GM19351 (cell line): ENCODE measurements around the gene ZBTB20.

Source experiments
- ATAC-seq: cut with Tn5 transposase; IDR thresholded peaks from one replicate; pipeline ENCODE4 v1.9.1; 2021; ENCODE audit warnings: mild to moderate bottlenecking, moderate library complexity; ENCODE audit not compliant: unreplicated experiment

ZBTB20 gene

GRCh38 chr3:115022199-115022598, 124.9 kb downstream of the ZBTB20 start:
- no peak for ATAC-seq

- ATAC-seq, result no peak
Observed at GRCh38 chr3:115021061-115021460, 126.0 kb downstream of the ZBTB20 start.

- ATAC-seq, result no peak
Observed at GRCh38 chr3:115019900-115020299, 127.2 kb downstream of the ZBTB20 start.

GRCh38 chr3:115018694-115019093, 128.4 kb downstream of the ZBTB20 start:
- no peak for ATAC-seq

GRCh38 chr3:115007966-115008365, 139.1 kb downstream of the ZBTB20 start:
- ATAC-seq, result no peak

- ATAC-seq, result no peak
Observed at GRCh38 chr3:115004201-115005140, 142.6 kb downstream of the ZBTB20 start.

GRCh38 chr3:114998971-114999579, 148.0 kb downstream of the ZBTB20 start:
- ATAC-seq, result no peak

GRCh38 chr3:114994554-114995341, 152.3 kb downstream of the ZBTB20 start:
- ATAC-seq, result peak; percentile 76

GRCh38 chr3:114985776-114986175, 161.3 kb downstream of the ZBTB20 start:
- no peak for ATAC-seq

GRCh38 chr3:114983248-114983647, 163.8 kb downstream of the ZBTB20 start:
- ATAC-seq, result no peak

- peak; percentile 92 for ATAC-seq
Observed at GRCh38 chr3:114974387-114974786, 172.7 kb downstream of the ZBTB20 start.

GRCh38 chr3:114973536-114973935, 173.6 kb downstream of the ZBTB20 start:
- ATAC-seq, result no peak

- no peak for ATAC-seq
Observed at GRCh38 chr3:114967168-114967567, 179.9 kb downstream of the ZBTB20 start.

GRCh38 chr3:114962189-114962588, 184.9 kb downstream of the ZBTB20 start:
- no peak for ATAC-seq

GRCh38 chr3:114958930-114959329, 188.2 kb downstream of the ZBTB20 start:
- ATAC-seq, result peak; percentile 79

- ATAC-seq, result no peak
Observed at GRCh38 chr3:114953800-114954199, 193.3 kb downstream of the ZBTB20 start.

- no peak for ATAC-seq
Observed at GRCh38 chr3:114953215-114953799, 193.8 kb downstream of the ZBTB20 start.

GRCh38 chr3:114942773-114943172, 204.3 kb downstream of the ZBTB20 start:
- peak; percentile 56 for ATAC-seq

GRCh38 chr3:114941626-114942309, 205.3 kb downstream of the ZBTB20 start:
- ATAC-seq, result no peak

- no peak for ATAC-seq
Observed at GRCh38 chr3:114939920-114940319, 207.2 kb downstream of the ZBTB20 start.
